Stimulated activated CD8-positive, alpha-beta memory T cell treated with anti-CD3 and anti-CD28 coated beads, Interleukin-15, amount 100 ng/mL, for 48 hours (primary cell): Measurements from ENCODE around the gene IFT172.
"Not testable (repeated sequence)": the region's sequence is repeated elsewhere in the genome, so short reads cannot be mapped to it uniquely, and the experiment has no call there.

Experiments used
- DNase-seq, 2 donors: peaks; one replicate each; pipeline ENCODE4 v3.0.0-alpha.2; 2020; ENCODE audit warnings: low read depth in 2 of 2

IFT172 gene

GRCh38 chr2:27489498-27490397, at the start of gene IFT172:
Gene IFT172, minus strand, starts transcription at chr2:27489743. Its CDS starts 90 bp downstream, at chr2:27489653.
- DNase-seq, result peak; percentile 98 to 99

- DNase-seq, result not testable (repeated sequence)
Measured at GRCh38 chr2:27538839-27539450, 49.4 kb upstream of the IFT172 start.

GRCh38 chr2:27537287-27537686, 47.7 kb upstream of the IFT172 start:
- DNase-seq, result no peak

- DNase-seq, result no peak
Measured at GRCh38 chr2:27531983-27532382, 42.4 kb upstream of the IFT172 start.

- no peak for DNase-seq
Measured at GRCh38 chr2:27527182-27527581, 37.6 kb upstream of the IFT172 start.

- no peak for DNase-seq
Measured at GRCh38 chr2:27522400-27522945, 32.9 kb upstream of the IFT172 start.

- no peak for DNase-seq
Measured at GRCh38 chr2:27520316-27520715, 30.8 kb upstream of the IFT172 start.

GRCh38 chr2:27518782-27519113, 29.2 kb upstream of the IFT172 start:
- DNase-seq, result no peak

- no peak for DNase-seq
Measured at GRCh38 chr2:27518113-27518781, 28.7 kb upstream of the IFT172 start.

GRCh38 chr2:27509326-27509725, 19.8 kb upstream of the IFT172 start:
- no peak for DNase-seq

- no peak for DNase-seq
Measured at GRCh38 chr2:27507293-27507692, 17.8 kb upstream of the IFT172 start.

GRCh38 chr2:27506587-27506986, 17.0 kb upstream of the IFT172 start:
- no peak for DNase-seq

- no peak for DNase-seq
Measured at GRCh38 chr2:27502142-27502541, 12.6 kb upstream of the IFT172 start.

- no peak for DNase-seq
Measured at GRCh38 chr2:27501042-27501441, 11.5 kb upstream of the IFT172 start.

- DNase-seq, result no peak
Measured at GRCh38 chr2:27498975-27499374, 9.4 kb upstream of the IFT172 start.

- DNase-seq, result no peak
Measured at GRCh38 chr2:27497288-27497627, 7.7 kb upstream of the IFT172 start.

GRCh38 chr2:27496357-27497287, 7.1 kb upstream of the IFT172 start, which contains the start of gene GCKR:
Gene GCKR, plus strand, starts transcription at chr2:27496839. Its CDS starts 66 bp downstream, at chr2:27496905.
- DNase-seq, result no peak

GRCh38 chr2:27495840-27496356, 6.4 kb upstream of the IFT172 start:
- no peak for DNase-seq

- no peak for DNase-seq
Measured at GRCh38 chr2:27494944-27495554, 5.5 kb upstream of the IFT172 start, which contains the start of gene FNDC4. Gene FNDC4, minus strand, starts transcription at chr2:27495200. Its CDS starts 521 bp downstream, at chr2:27494679.

GRCh38 chr2:27494284-27494943, 4.9 kb upstream of the IFT172 start:
- no peak for DNase-seq
